Mammary epithelial cell (primary cell): ENCODE measurements around the gene FOXI1.

ENCODE experiments used
- EZH2 ChIP-seq: IDR thresholded peaks from 2 replicates; pipeline ENCODE4 v1.6.1; 2012; ENCODE audit warnings: low read length, inconsistent platforms, borderline replicate concordance
- TF ChIP-seq, protein P1 (sequence below), 2 donors: IDR thresholded peaks in 1 of 2; conservative IDR thresholded peaks in 1 of 2; 2 replicates each; pipeline ENCODE4 v1.5.1; 2011 to 2012; ENCODE audit warnings: inconsistent platforms in 2 of 2, low read length in 2 of 2, mild to moderate bottlenecking in 2 of 2, control low read depth in 1 of 2, low read depth in 1 of 2; ENCODE audit not compliant: insufficient read depth in 1 of 2; ENCODE audit errors: extremely low read depth in 1 of 2

DNA sequence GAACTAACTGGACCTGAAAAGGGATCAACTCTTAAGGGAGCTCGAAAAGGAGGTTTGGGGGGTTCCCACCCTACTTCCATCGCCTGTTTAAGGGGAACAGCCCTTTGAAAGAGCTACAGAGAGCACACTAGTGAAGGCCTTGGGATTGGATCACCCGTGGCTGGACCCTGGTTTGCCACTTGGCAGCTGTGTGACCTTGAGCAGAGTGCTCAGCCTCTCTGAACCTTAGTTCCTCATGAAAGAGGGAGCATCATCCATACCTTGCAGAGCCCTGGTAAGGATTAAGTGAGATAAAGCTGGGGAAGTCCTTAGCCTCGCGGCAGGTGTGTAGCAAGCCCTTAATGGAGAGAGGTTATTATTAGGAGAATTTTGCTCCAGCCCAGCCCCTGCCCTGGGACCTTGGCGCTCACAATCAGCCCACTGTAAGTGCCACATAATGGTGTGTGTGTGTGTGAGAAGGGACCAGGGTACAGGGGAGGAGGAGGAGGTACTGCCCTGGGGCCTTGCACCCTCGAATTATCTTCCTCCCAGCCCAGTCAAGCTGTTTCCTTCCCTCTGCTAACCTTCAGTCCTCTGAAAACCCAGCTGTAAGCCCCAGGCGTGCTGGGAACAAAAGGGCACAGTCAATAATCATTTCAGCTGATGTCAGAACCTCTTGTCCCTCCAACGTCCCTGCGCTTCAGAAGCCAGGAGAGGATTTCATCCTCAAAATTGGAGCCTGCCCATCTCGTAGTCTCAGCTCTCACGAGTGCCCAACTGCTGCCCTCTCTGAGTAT is 42.9 kb downstream of the FOXI1 start:
- TF ChIP-seq, protein P1, sequence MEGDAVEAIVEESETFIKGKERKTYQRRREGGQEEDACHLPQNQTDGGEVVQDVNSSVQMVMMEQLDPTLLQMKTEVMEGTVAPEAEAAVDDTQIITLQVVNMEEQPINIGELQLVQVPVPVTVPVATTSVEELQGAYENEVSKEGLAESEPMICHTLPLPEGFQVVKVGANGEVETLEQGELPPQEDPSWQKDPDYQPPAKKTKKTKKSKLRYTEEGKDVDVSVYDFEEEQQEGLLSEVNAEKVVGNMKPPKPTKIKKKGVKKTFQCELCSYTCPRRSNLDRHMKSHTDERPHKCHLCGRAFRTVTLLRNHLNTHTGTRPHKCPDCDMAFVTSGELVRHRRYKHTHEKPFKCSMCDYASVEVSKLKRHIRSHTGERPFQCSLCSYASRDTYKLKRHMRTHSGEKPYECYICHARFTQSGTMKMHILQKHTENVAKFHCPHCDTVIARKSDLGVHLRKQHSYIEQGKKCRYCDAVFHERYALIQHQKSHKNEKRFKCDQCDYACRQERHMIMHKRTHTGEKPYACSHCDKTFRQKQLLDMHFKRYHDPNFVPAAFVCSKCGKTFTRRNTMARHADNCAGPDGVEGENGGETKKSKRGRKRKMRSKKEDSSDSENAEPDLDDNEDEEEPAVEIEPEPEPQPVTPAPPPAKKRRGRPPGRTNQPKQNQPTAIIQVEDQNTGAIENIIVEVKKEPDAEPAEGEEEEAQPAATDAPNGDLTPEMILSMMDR (conservative IDR thresholded peaks at IDR 0.05 in 1 of 2, IDR thresholded peaks at IDR 0.05 in 1 of 2; ENCODE audit: extremely low read depth in 1 of 2, insufficient read depth in 1 of 2, low read depth in 1 of 2, low read length in 2 of 2) = no peak
- no peak for TF ChIP-seq EZH2
